OCI-M1 (cell line): ENCODE results near the gene RNF149.

ENCODE experiments used
- DNase-seq: peaks from one replicate; lab custom pipeline; 2025; lab: John Stamatoyannopoulos, UW

The RNF149 gene

DNA sequence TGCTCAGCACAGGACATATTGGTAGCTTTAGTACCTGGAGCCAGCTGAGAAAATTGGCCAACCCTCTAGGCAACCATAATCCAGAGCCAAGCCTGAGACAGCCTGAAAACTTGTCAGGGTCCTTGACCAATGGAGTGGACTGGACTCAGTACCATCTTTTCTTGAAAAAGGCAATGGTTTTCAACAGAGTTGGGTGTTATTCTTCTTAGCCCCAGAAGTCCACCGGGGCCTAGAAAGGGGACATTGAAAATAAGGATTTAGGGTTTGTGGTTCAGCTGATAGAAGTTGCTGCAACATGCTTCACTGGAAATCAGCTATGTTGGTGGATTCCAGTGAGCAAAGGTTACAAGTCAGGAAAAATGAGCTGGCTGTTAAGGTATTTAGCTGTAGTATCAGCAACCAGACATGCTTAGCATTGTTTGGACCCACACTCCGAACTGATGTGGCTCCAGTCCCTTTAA lies 77.9 kb downstream of the RNF149 start:
- DNase-seq, result peak; percentile 8
